NCI-H2196 (cell line): Measurements from ENCODE around the gene ATP9A.

Experiments used
- DNase-seq: peaks from one replicate; lab custom pipeline; 2025; ENCODE audit not compliant: unreplicated experiment; lab: John Stamatoyannopoulos, UW

ATP9A gene

GRCh38 chr20:51562332-51563173 is 205.6 kb downstream of the ATP9A start:
- peak; percentile 37 for DNase-seq

GRCh38 chr20:51562027-51562331 is 206.2 kb downstream of the ATP9A start:
- no peak for DNase-seq

DNA sequence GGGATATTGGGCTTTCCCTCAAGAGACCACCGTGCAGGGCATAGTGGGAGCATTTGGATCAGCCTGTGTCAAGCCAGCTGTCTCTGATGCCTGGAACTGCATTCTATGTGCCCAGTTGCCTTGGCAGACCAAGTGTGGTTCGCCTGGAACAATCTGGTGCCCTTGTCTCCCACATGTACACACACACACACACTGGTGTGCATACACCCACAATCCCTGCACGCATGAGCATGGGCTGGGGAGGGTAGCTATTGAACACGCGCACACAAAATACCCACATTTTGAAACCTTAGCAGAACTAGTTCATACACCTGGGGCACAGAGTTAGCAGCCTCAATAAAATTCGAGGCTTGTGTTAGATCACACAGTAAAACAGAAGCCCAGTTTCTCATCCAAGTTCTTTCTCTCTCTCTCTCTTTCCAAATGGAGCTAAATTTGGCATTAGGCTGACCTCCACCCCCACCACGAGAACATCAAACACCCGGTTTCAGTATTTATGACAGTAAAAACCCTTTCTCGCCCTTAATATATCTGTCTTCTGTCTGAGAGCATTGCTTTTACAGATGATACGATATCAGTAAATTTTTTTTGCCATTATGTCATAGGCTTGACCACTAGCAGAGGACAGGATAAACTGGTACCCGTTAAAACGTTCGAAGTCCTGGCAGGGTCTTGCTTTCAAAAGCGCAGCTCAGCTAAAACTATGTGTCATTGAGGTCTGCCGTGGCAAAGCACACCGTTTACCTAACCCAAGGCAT is 207.5 kb downstream of the ATP9A start:
- no peak for DNase-seq

DNA sequence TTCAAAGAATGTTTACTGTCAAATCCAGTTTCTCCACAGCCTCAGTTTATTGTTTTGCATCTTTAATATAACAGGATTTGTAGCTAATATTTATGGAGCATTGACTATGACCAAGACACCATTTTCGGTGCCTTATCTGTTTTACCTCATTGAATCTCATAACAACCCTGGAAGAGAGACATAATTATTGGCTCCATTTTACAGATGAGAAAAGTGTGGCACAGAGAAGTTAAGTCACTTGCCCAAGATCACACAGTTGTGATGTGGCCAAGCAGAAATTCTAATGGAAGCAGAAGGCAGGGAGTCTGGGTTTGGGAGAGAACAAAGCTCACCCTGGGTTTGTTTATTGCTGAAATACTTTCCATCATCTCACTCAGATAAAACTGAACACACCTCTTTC is 208.1 kb downstream of the ATP9A start:
- no peak for DNase-seq

- DNase-seq = no peak
These were observed 213.5 kb downstream of the ATP9A start for GRCh38 chr20:51554538-51555165.

DNA sequence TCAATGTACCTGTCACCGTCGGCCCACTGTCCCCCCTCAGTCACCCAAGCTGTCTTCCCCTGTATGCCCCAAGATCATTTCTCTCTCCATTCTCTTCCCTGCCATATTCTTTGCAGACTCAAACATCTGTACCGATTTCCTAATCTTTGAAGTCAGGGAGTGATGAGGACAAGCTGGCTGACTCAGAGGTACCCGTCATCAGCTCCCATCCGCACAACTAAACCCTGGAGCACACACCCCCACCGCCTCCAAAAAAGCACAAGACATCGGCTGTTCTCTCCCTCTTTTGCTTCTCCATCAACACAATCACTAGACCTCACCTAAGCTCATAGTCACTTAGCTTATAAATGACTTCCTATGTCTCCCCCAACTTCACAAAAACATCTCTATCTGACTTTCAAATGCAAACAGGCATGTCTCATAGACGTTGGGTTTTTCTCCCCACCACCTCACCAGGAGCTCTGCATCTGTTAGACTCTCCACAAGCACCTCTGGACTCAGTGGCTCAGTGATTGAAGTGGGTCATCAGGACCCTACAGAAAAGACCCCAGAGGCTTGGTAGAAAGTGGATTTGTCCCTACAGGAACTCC is 214.2 kb downstream of the ATP9A start:
- DNase-seq = no peak

DNA sequence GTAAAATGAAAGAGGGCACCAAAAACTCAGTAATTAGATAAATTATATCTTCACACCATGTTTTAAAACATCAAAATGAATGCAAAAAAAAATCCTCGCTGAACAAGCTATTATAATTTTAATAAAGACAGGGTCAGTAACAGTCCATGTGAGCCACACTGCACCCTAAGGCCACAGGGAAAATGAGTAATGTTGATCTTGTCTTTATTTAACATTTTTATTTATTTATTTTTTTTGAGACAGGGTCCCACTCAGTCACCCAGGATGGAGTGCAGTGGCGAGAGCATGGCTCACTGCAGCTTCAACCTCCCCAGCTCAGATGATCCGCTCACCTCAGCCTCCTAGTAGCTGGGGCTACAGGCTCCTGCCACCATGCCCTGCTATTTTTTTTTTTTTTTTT is 217.0 kb downstream of the ATP9A start:
- no peak for DNase-seq

DNA sequence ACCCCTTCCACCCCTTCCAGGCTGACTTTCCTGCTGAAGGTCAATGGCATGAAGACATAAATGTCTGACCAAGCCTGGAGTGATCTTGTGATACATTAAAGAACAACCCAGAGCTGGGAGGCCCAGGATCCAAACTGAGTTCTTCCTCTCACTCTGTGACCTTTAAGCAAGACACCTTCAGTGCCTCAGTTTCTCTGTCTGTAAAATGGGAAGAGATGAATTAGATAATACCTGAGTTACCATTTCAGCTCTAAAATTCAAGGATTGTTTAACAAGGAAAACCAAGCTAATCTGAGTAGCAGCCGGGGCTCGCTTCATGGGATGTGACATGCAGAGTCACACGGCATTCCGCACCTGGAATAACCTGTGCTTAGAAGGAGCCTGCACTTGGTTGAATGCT is 218.7 kb downstream of the ATP9A start:
- no peak for DNase-seq

GRCh38 chr20:51547951-51548350 is 220.2 kb downstream of the ATP9A start:
- DNase-seq = no peak
